GM18517 (cell line): Measurements from ENCODE around the gene SNAI3.
"Not testable (repeated sequence)": the region's sequence is repeated elsewhere in the genome, so short reads cannot be mapped to it uniquely, and the experiment has no call there.

Experiments
- ATAC-seq: cut with Tn5 transposase; IDR thresholded peaks from one replicate; pipeline ENCODE4 v1.9.1; 2021; ENCODE audit warnings: mild to moderate bottlenecking, moderate library complexity; ENCODE audit not compliant: unreplicated experiment

Gene SNAI3

GRCh38 chr16:88671806-88672205 lies 14.5 kb downstream of the SNAI3 start:
- no peak for ATAC-seq

- no peak for ATAC-seq
Observed at GRCh38 chr16:88669980-88670379, 16.3 kb downstream of the SNAI3 start.

- ATAC-seq, result not testable (repeated sequence)
Observed at GRCh38 chr16:88669493-88669892, 16.8 kb downstream of the SNAI3 start.

GRCh38 chr16:88667461-88667860 lies 18.8 kb downstream of the SNAI3 start:
- ATAC-seq, result no peak

GRCh38 chr16:88665570-88665969 lies 20.7 kb downstream of the SNAI3 start:
- no peak for ATAC-seq

- ATAC-seq, result no peak
Observed at GRCh38 chr16:88665148-88665547, 21.2 kb downstream of the SNAI3 start.

- peak; percentile 87 for ATAC-seq
Observed at GRCh38 chr16:88662843-88663606, 23.3 kb downstream of the SNAI3 start, which contains the start of gene MVD. Gene MVD, minus strand, starts transcription at chr16:88663091. Its CDS starts 11 bp downstream, at chr16:88663080.

GRCh38 chr16:88662222-88662842 lies 24.0 kb downstream of the SNAI3 start:
- ATAC-seq, result peak; percentile 12

GRCh38 chr16:88661468-88661867 lies 24.8 kb downstream of the SNAI3 start:
- ATAC-seq, result no peak

GRCh38 chr16:88659160-88659559 lies 27.1 kb downstream of the SNAI3 start:
- no peak for ATAC-seq

- ATAC-seq, result no peak
Observed at GRCh38 chr16:88658714-88659113, 27.6 kb downstream of the SNAI3 start.

- ATAC-seq, result no peak
Observed at GRCh38 chr16:88657371-88657770, 28.9 kb downstream of the SNAI3 start.

- no peak for ATAC-seq
Observed at GRCh38 chr16:88656291-88656980, 29.9 kb downstream of the SNAI3 start.

GRCh38 chr16:88655733-88656281 lies 30.5 kb downstream of the SNAI3 start:
- ATAC-seq, result no peak

GRCh38 chr16:88655053-88655732 lies 31.1 kb downstream of the SNAI3 start:
- ATAC-seq, result no peak

GRCh38 chr16:88654363-88655052 lies 31.8 kb downstream of the SNAI3 start:
- ATAC-seq, result no peak

- no peak for ATAC-seq
Observed at GRCh38 chr16:88653596-88654362, 32.5 kb downstream of the SNAI3 start.

GRCh38 chr16:88653101-88653500 lies 33.2 kb downstream of the SNAI3 start:
- ATAC-seq, result no peak

GRCh38 chr16:88652762-88653063 lies 33.6 kb downstream of the SNAI3 start:
- ATAC-seq, result no peak
